ENCODE results near the gene RAB5B.
"Not testable (repeated sequence)": the region's sequence is repeated elsewhere in the genome, so short reads cannot be mapped to it uniquely, and the experiment has no call there.

The RAB5B gene

DNA sequence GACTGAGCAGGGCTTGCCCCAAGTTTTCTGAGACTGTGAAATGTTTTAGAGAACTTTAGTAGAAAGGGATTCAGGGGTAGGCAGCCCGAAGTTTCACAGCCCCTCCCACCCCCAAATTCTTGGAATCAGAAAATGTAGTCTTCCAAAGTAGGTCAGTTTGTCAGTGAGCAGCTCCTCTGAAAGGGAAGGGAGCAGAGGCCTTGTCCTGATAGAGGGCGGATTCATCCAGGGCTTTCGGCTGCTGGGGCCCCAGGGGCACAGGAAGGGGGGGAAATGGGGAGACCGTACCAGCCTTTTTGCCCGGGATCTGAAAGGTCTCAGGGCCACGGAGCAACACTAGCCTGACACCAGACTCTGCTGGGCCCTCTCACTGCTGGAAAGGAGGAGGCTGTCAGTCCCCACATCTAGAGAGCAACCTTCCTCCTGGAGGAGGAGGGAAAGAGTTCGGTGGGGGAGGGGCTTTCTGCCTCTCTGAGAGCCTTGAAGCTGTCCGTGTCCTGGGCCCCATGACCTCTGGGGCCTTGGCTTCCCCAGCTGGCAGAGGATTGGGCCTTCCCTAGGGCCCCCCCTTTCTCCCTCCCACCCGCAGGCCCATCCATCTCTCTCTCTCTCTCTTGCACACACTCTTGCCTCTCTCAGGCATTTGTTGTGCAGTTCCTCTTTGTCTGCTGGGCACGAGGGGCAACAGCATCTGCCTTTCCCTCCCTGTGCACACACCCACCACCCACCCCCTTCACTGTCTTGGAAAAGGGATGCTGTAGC is 46.7 kb downstream of the RAB5B start, which contains the start of gene IKZF4:
IKZF4 (plus strand) TSS at position 621 of the 762 bp plus-strand sequence. CDS start 451 bp downstream, outside the sequence.
- DNase-seq (ENCODE audit: low read depth), result no peak

- no peak for DNase-seq (ENCODE audit: low read depth)
Observed at GRCh38 chr12:56021889-56022497, 48.1 kb downstream of the RAB5B start.

DNA sequence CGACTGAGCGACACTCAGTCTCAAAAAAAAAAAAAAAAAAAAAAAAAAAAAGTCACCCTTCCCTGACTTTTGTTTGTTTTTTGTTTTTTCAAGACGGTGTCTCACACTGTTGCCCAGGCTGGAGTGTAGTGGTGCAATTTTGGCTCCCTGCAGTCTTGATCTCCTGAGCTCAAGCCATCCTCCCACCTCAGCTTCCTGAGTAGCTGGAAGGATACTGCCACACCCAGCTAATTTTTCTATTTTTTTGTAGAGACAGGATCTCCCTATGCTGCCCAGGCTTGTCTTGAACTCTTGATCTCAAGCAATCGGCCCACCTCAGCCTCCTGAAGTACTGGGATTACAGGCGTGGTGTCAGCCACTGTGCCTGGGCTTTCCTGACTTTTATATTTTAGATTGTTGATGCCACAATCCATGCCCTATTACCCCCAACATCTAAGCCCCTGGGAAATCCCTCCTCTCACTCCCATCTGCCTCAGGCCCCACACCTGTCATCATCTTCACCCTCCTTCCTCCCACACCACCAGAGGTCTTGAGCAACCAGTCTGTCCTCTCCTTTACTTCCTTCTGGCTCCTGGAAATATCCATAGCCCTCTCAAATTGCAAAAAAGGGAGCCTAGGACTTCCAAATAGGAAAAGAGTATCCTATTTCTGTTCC is 54.8 kb downstream of the RAB5B start:
- no peak for DNase-seq (ENCODE audit: low read depth)

DNA sequence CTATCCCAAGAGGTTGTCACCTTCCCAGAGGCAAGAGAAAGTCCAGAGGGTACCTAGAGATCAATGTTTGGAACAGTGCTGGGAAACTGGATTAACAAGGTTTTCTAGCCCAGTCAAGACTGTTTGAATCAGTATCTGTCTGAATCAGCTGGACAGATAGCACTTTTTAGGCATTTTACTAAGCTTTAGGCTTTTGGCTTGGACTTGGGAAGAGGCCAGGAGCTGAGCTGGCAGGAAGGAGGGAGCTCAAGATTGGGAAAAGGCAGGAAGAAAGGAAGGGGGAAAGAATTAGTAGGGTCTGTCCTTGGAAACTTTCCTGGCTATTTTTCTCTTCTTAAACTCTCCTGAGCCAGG is 55.3 kb downstream of the RAB5B start:
- no peak for DNase-seq (ENCODE audit: low read depth)

DNA sequence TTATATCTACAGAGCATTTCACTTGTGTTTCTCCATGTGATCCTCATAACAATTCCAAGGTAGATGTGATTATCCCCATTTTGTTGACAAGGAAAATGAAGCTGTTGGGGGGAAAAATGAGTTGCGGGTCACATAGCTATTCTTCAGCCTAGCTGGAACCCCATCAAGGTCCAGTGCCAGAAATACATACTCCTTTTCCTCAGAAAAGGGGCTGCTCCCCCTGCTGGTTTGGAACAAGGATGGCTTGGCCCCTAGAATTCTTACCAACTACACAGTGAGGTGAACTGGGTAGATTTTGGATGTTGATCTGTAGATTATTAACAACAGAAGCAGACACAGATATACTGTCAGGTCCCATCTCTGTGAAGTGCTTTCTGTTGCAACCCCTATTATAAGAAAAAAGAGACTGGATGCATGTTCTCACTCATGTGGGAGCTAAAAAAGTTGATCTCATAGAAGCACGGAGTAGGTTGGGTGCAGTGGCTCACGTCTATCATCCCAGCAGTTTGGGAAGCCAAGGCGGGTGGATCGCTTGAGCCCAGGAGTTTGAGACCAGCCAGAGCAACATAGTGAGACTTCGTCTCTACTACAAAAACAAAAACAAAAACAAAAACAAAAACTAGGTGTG is 55.9 kb downstream of the RAB5B start:
- DNase-seq (ENCODE audit: low read depth), result no peak

GRCh38 chr12:56031987-56032386 is 58.1 kb downstream of the RAB5B start:
- DNase-seq (ENCODE audit: low read depth), result no peak

DNA sequence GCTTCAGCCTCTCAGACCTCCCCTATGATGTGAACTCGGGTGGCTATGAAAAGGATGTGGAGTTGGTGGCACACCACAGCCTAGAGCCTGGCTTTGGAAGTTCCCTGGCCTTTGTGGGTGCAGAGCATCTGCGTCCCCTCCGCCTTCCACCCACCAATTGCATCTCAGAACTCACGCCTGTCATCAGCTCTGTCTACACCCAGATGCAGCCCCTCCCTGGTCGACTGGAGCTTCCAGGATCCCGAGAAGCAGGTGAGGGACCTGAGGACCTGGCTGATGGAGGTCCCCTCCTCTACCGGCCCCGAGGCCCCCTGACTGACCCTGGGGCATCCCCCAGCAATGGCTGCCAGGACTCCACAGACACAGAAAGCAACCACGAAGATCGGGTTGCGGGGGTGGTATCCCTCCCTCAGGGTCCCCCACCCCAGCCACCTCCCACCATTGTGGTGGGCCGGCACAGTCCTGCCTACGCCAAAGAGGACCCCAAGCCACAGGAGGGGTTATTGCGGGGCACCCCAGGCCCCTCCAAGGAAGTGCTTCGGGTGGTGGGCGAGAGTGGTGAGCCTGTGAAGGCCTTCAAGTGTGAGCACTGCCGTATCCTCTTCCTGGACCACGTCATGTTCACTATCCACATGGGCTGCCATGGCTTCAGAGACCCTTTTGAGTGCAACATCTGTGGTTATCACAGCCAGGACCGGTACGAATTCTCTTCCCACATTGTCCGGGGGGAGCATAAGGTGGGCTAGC is 60.9 kb downstream of the RAB5B start:
- DNase-seq (ENCODE audit: low read depth), result no peak

- no peak for DNase-seq (ENCODE audit: low read depth)
Observed at GRCh38 chr12:56037161-56037560, 63.3 kb downstream of the RAB5B start.

DNA sequence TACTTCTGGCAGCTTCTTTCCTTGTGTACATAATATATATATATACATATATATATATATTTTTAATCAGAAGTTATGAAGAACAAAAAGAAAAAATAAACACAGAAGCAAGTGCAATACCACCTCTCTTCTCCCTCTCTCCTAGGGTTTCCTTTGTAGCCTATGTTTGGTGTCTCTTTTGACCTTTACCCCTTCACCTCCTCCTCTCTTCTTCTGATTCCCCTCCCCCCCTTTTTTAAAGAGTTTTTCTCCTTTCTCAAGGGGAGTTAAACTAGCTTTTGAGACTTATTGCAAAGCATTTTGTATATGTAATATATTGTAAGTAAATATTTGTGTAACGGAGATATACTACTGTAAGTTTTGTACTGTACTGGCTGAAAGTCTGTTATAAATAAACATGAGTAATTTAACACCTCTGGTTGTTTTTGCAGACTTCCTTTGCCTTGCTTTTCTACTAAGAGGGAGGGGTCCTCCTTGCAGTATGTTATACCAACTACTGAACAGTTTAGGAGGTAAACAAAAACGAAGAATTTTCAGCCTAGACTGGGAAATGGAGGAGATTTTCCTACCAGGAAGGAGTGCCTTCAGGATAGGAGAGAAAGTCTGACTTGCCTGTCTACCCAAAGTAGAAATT is 64.3 kb downstream of the RAB5B start:
- no peak for DNase-seq (ENCODE audit: low read depth)

DNA sequence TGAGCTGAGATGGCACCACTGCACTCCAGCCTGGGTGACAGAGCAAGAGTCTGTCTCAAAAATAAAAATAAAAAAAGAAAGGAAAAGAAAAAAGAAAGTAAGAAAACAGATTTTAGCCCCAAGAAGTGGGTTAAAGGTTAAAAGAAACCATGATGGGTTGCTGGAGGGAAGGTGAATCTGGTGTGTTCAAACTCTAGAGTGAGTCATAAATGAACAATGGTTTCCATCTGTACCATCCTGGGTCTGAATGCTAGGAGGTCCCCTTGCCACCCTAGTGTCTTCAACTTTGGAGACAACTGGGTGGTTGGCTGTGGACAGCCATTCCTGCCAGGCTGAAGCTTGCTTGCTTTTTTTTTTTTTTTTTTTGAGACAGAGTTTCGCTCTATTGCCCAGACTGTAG is 66.3 kb downstream of the RAB5B start:
- DNase-seq (ENCODE audit: low read depth), result no peak

- DNase-seq (ENCODE audit: low read depth), result no peak
Observed at GRCh38 chr12:56040963-56041551, 67.2 kb downstream of the RAB5B start.

DNA sequence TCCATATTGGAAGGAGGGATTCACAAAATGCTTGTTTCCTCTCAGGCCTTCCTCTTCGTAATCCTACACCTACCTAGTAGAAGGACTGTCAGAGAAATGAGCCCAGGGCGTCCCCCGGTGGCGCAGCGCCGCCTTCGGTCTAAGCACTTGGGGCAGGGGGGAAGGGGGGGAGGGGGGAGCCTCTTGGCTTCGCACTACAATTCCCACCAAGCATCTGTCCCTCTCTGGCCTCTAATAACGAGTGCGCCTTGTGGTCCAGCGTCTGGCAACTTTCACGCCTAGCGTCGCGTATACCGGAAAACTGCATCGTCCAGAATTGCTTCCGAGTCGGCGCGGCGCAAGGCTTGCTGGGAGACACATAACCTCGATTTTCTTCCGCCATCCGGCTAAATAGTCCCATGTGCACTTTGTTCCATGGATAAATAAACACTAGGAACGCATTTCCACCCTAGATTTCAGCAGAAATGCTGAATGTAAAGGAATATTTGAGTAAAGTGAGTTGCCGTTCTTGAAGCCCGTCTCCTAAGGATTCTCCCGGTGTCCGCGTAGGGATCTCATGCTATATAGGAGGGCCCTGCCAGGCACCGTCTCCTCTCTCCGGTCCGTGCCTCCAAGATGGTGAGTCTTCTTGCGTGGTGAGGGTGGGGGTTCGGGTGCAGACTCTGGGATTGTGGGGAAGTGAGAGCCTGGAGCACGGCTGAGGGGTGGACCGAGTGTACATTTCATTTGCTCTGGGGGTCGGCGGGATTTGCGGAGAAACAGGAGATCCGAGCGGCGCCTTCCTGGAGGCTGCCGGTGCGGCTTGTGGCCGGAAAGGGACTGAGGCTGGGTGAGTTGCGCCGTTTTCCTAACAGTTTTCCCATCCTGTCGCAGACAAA is 67.9 kb downstream of the RAB5B start, which contains the start of gene RPS26:
RPS26 (plus strand) TSS at position 367 of the 878 bp plus-strand sequence; CDS start at position 616, 249 bp downstream.
- DNase-seq (ENCODE audit: low read depth), result peak; percentile 63

DNA sequence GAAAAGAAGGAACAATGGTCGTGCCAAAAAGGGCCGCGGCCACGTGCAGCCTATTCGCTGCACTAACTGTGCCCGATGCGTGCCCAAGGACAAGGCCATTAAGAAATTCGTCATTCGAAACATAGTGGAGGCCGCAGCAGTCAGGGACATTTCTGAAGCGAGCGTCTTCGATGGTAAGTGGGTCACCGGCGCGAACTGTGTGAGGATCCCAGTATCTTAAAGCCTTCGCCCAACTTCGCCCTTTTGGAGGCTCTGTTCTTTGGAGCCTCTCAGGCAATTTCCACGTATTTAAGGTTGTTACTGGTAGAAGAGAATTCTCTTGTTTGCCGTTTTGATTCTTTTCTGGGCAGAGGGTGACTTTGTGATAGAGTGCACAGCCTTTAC is 68.5 kb downstream of the RAB5B start:
- DNase-seq (ENCODE audit: low read depth), result not testable (repeated sequence)

DNA sequence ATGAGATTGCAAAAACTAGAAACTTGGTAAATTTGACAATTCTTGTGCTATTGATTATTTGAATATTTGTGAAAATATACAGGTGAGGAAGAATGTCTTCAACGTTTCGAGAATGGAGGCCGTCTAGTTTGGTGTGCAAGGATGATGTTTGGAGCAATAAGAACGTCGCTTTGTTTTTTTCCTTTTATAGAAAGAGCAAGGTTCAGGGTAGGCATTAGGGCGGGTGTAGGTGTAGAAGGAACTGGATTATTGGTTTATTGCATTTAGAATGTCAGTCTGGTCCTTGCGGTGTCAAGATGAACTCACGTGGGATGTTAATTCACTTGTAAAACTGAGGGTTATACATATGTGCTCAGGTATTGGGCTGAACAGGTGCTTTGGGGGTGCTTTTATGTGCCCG is 69.0 kb downstream of the RAB5B start:
- DNase-seq (ENCODE audit: low read depth), result no peak

Measured in stimulated activated CD8-positive, alpha-beta memory T cell treated with anti-CD3 and anti-CD28 coated beads, Interleukin-15, amount 100 ng/mL, for 24 hours (primary cell).